Measurements from ENCODE around the gene RUFY1. TPM values are rescaled to one million over a fixed set of nuclear protein-coding genes. Genes with fewer than 3 reads are reported as not detected.
"Not testable (repeated sequence)": the region's sequence is repeated elsewhere in the genome, so short reads cannot be mapped to it uniquely, and the experiment has no call there.

RUFY1 gene
- total RNA-seq, 1 donor from 2014 or later, result 51.6 TPM

GRCh38 chr5:179643141-179643920 lies 93.0 kb downstream of the RUFY1 start:
- not testable (repeated sequence) for H3K9me3 Mint-ChIP-seq; H3K27me3 Mint-ChIP-seq; H3K36me3 Mint-ChIP-seq; DNase-seq (ENCODE audit: extremely low spot score, unreplicated experiment); H3K4me3 Mint-ChIP-seq; H3K27ac Mint-ChIP-seq; H3K4me1 Mint-ChIP-seq (ENCODE audit: unreplicated experiment)

- not testable (repeated sequence) for H3K4me3 Mint-ChIP-seq; H3K36me3 Mint-ChIP-seq; H3K4me1 Mint-ChIP-seq (ENCODE audit: unreplicated experiment); DNase-seq (ENCODE audit: extremely low spot score, unreplicated experiment); H3K9me3 Mint-ChIP-seq; H3K27me3 Mint-ChIP-seq; H3K27ac Mint-ChIP-seq
These were observed 94.4 kb downstream of the RUFY1 start for GRCh38 chr5:179644766-179645165.

GRCh38 chr5:179648410-179648809 lies 98.1 kb downstream of the RUFY1 start:
- Mint-ChIP-seq H3K27me3 (peaks cover 3% of the 10 kb centered on the region), H3K4me1 (ENCODE audit: unreplicated experiment) (no peaks in the 10 kb centered on the region), H3K4me3 (no peak overlapping the region)

GRCh38 chr5:179649166-179649703 lies 98.9 kb downstream of the RUFY1 start:
- not testable (repeated sequence) for H3K27me3 Mint-ChIP-seq; H3K36me3 Mint-ChIP-seq; DNase-seq (ENCODE audit: extremely low spot score, unreplicated experiment); H3K9me3 Mint-ChIP-seq; H3K27ac Mint-ChIP-seq; H3K4me1 Mint-ChIP-seq (ENCODE audit: unreplicated experiment); H3K4me3 Mint-ChIP-seq

More at GRCh38 chr5:179648410-179648809, 98.1 kb downstream of the RUFY1 start:
- H3K9me3 Mint-ChIP-seq, result no peaks in the 10 kb centered on the region
- H3K27ac Mint-ChIP-seq, result no peak overlapping the region
- H3K36me3 Mint-ChIP-seq, result no peaks in the 10 kb centered on the region
- no peak for TF ChIP-seq CTCF (conservative IDR thresholded peaks at IDR 0.05)
- no peak for DNase-seq (ENCODE audit: extremely low spot score, unreplicated experiment)

GRCh38 chr5:179650245-179650644 lies 99.9 kb downstream of the RUFY1 start:
- not testable (repeated sequence) for H3K4me1 Mint-ChIP-seq (ENCODE audit: unreplicated experiment); H3K4me3 Mint-ChIP-seq; H3K36me3 Mint-ChIP-seq; DNase-seq (ENCODE audit: extremely low spot score, unreplicated experiment); H3K9me3 Mint-ChIP-seq; H3K27ac Mint-ChIP-seq; H3K27me3 Mint-ChIP-seq

GRCh38 chr5:179653135-179653534 lies 102.8 kb downstream of the RUFY1 start:
- not testable (repeated sequence) for H3K9me3 Mint-ChIP-seq; DNase-seq (ENCODE audit: extremely low spot score, unreplicated experiment); H3K36me3 Mint-ChIP-seq; H3K27ac Mint-ChIP-seq; H3K27me3 Mint-ChIP-seq; H3K4me1 Mint-ChIP-seq (ENCODE audit: unreplicated experiment); H3K4me3 Mint-ChIP-seq

GRCh38 chr5:179657302-179658178 lies 107.2 kb downstream of the RUFY1 start:
- not testable (repeated sequence) for DNase-seq (ENCODE audit: extremely low spot score, unreplicated experiment); H3K36me3 Mint-ChIP-seq; H3K27me3 Mint-ChIP-seq; H3K9me3 Mint-ChIP-seq; H3K27ac Mint-ChIP-seq; H3K4me1 Mint-ChIP-seq (ENCODE audit: unreplicated experiment)
- peak overlapping the region; percentile 90 for H3K4me3 Mint-ChIP-seq

- H3K27me3 Mint-ChIP-seq; H3K4me1 Mint-ChIP-seq (ENCODE audit: unreplicated experiment); H3K36me3 Mint-ChIP-seq; DNase-seq (ENCODE audit: extremely low spot score, unreplicated experiment); H3K9me3 Mint-ChIP-seq: not testable (repeated sequence)
- Mint-ChIP-seq H3K4me3 (peak overlapping the region; percentile 90), H3K27ac (peak overlapping the region; percentile 81)
These were observed 108.0 kb downstream of the RUFY1 start for GRCh38 chr5:179658179-179658856.

Other genes with a start within 250 kb of the RUFY1 start
- 7.7 and 9.2 TPM in 2 replicates for gene ADAMTS2, start 205.1 kb upstream of the RUFY1 start, total RNA-seq (ENCODE audit: low replicate concordance)
- 560 and 893 TPM in 2 replicates for gene HNRNPH1, start 73.1 kb downstream of the RUFY1 start, total RNA-seq (ENCODE audit: low replicate concordance)
- not detected in 2 replicates for gene CBY3, start 130.5 kb downstream of the RUFY1 start, total RNA-seq (ENCODE audit: low replicate concordance)
- gene CANX, start 148.4 kb downstream of the RUFY1 start, total RNA-seq (ENCODE audit: low replicate concordance), result 597 and 598 TPM in 2 replicates
- 32.9 and 42.6 TPM in 2 replicates for gene MAML1, start 182.3 kb downstream of the RUFY1 start, total RNA-seq (ENCODE audit: low replicate concordance)
- gene LTC4S, start 243.4 kb downstream of the RUFY1 start, total RNA-seq (ENCODE audit: low replicate concordance), result 4.0 and 6.5 TPM in 2 replicates